ENCODE results near the gene ASB9.
"Not testable (repeated sequence)": the region's sequence is repeated elsewhere in the genome, so short reads cannot be mapped to it uniquely, and the experiment has no call there.

The ASB9 gene

DNA sequence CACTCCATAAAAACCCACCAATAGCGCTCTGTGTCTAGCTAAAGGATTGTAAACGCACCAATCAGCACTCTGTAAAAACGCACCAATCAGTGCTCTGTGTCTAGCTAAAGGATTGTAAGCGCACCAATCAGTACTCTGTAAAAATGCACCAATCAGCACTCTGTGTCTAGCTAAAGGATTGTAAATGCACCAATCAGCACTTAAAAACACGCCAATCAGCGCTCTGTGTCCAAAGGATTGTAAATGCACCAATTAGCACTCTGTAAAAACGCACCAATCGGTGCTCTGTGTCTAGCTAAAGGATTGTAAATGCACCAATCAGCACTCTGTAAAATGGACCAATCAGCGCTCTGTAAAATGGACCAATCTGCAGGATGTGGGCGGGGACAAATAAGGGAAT, 3.4 kb upstream of the ASB9 start:
- H3K4me3 Mint-ChIP-seq, H3K27me3 Mint-ChIP-seq, ATAC-seq, DNase-seq, H3K9me3 Mint-ChIP-seq, H3K4me1 Mint-ChIP-seq, H3K27ac Mint-ChIP-seq: not testable (repeated sequence)

DNA sequence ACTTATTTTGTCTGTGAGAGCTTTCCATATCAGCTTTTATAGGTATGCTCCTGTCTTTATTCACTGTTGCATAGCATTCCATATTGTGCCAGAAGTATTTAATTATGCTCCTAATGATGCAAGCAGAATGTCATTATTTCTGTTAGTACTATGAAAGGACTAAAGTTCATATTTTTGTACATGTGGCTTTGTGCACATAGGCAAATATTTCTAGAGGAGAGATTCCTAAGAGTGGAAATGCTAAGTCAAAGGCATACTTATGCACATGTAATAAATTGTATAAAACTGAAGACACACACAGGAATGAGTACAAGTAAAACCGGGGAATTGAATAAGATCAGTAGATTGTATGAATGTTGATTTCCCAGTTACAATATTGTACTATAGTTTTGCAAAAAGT, 1.9 kb upstream of the ASB9 start:
- no peak overlapping the region for H3K4me3 Mint-ChIP-seq
- peaks cover 10% of the 10 kb centered on the region for H3K4me1 Mint-ChIP-seq
- DNase-seq (no peak), ATAC-seq (no peak)
- no peak overlapping the region for H3K27ac Mint-ChIP-seq
- H3K9me3 Mint-ChIP-seq, result no peaks in the 10 kb centered on the region
- H3K27me3 Mint-ChIP-seq, result no peaks in the 10 kb centered on the region

- Mint-ChIP-seq H3K27ac (no peak overlapping the region), H3K4me3 (no peak overlapping the region), H3K27me3 (no peaks in the 10 kb centered on the region), H3K4me1 (peaks cover 10% of the 10 kb centered on the region), H3K9me3 (no peaks in the 10 kb centered on the region)
- DNase-seq (no peak), ATAC-seq (no peak)
Observed at GRCh38 chrX:15269120-15269519, 763 bp downstream of the ASB9 start.

DNA sequence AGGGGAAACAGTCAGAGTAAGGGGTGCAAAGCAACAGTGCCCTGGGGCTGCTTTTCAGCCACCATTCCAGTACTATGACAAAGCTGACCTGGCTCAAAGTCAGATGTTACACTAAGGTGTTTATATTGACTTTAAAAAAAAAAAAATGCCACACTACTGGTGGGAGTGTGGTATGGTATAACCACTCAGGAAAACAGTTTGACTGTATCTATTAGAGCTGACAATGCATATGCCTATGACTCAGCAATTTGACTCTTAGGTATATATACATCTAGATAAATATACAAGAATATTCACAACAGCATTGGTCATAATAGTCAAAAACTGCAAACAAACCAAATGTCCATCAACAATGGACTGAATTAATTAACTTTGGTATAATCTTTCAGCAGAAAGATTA, 15.0 kb downstream of the ASB9 start:
- Mint-ChIP-seq H3K27me3 (no peaks in the 10 kb centered on the region), H3K4me1 (no peaks in the 10 kb centered on the region), H3K9me3 (no peaks in the 10 kb centered on the region), H3K27ac (no peak overlapping the region), H3K4me3 (no peak overlapping the region)
- ATAC-seq (no peak), DNase-seq (no peak)

GRCh38 chrX:15245896-15246295, 24.0 kb downstream of the ASB9 start:
- Mint-ChIP-seq H3K27me3 (no peaks in the 10 kb centered on the region), H3K4me3 (no peak overlapping the region), H3K9me3 (no peaks in the 10 kb centered on the region), H3K4me1 (no peaks in the 10 kb centered on the region), H3K27ac (no peak overlapping the region)
- ATAC-seq (no peak), DNase-seq (no peak)

- DNase-seq (no peak), ATAC-seq (no peak)
- H3K4me3 Mint-ChIP-seq, result no peak overlapping the region
- H3K27me3 Mint-ChIP-seq, result no peaks in the 10 kb centered on the region
- H3K9me3 Mint-ChIP-seq, result no peaks in the 10 kb centered on the region
- H3K27ac Mint-ChIP-seq, result no peak overlapping the region
- H3K4me1 Mint-ChIP-seq, result no peaks in the 10 kb centered on the region
Observed at GRCh38 chrX:15244421-15244820, 25.5 kb downstream of the ASB9 start.

DNA sequence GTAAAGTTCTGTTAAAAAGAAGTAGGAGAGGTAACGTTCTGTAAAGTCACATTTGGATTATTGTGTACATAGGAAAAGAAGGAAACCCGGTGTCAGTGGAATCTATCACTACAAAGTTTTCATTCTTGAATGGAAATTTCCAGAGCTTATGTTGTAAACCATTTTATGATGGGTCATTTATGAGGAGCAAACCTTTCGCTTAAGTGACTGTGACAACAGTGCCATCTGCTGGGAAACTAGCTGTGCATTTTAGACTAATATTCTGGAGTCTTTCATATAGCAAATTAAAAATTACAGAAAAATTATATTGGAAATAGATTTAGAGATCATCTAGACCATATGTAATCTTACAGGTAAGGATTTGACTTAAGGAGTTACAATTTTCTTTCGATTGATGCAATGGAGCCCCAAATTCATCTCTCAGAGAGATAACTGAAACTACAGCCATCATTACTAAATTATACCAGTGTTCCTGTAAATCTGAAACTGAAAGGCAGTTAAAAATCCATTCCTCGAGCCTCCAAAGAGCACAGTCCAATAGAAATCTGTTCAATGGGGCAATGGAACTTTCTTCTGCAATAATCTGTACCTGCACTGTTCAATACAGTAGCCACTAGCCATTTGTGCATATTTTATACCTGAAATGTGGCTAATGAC, 26.9 kb downstream of the ASB9 start:
- H3K4me3 Mint-ChIP-seq, result no peak overlapping the region
- DNase-seq (peak; percentile 3 to 15), ATAC-seq (no peak)
- H3K9me3 Mint-ChIP-seq, result no peaks in the 10 kb centered on the region
- H3K27ac Mint-ChIP-seq, result no peak overlapping the region
- H3K4me1 Mint-ChIP-seq, result no peaks in the 10 kb centered on the region
- no peaks in the 10 kb centered on the region for H3K27me3 Mint-ChIP-seq

- DNase-seq (no peak), ATAC-seq (no peak)
- no peak overlapping the region for H3K27ac Mint-ChIP-seq
- no peak overlapping the region for H3K4me3 Mint-ChIP-seq
- no peaks in the 10 kb centered on the region for H3K9me3 Mint-ChIP-seq
- H3K4me1 Mint-ChIP-seq, result no peaks in the 10 kb centered on the region
- no peaks in the 10 kb centered on the region for H3K27me3 Mint-ChIP-seq
Observed at GRCh38 chrX:15241301-15241700, 28.6 kb downstream of the ASB9 start.

DNA sequence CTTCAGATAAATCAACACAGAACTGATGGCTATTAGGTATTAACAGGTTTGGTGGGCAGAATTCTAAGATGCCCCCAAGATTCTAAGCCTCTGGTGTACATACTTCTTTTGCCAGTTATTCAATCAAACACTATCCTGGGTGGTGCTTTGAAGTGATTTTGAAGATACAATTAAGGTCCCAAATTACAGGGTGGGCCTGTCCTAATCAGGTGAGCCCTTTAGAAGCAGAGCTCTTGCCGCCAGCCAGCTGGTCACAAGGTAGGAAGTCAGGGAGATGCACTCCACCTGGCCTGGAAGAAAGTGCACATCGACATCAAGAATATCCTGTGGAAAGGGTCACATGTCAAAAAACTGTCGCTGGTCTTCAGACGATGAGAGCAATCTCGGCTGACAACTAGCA, 29.5 kb downstream of the ASB9 start:
- Mint-ChIP-seq H3K4me3 (no peak overlapping the region), H3K9me3 (no peaks in the 10 kb centered on the region), H3K27ac (no peak overlapping the region), H3K4me1 (no peaks in the 10 kb centered on the region), H3K27me3 (no peaks in the 10 kb centered on the region)
- no peak for ATAC-seq
- no peak for DNase-seq

GRCh38 chrX:15236146-15236545, 33.7 kb downstream of the ASB9 start:
- DNase-seq (no peak), ATAC-seq (no peak)
- no peak overlapping the region for H3K4me3 Mint-ChIP-seq
- no peak overlapping the region for H3K27ac Mint-ChIP-seq
- H3K27me3 Mint-ChIP-seq, result no peaks in the 10 kb centered on the region
- H3K9me3 Mint-ChIP-seq, result no peaks in the 10 kb centered on the region
- no peaks in the 10 kb centered on the region for H3K4me1 Mint-ChIP-seq

GRCh38 chrX:15235001-15235400, 34.9 kb downstream of the ASB9 start:
- Mint-ChIP-seq H3K4me1 (no peaks in the 10 kb centered on the region), H3K9me3 (no peaks in the 10 kb centered on the region), H3K4me3 (no peak overlapping the region), H3K27ac (peak overlapping the region in 1 of 2 donors; percentile 72), H3K27me3 (no peaks in the 10 kb centered on the region)
- DNase-seq (no peak), ATAC-seq (no peak)

DNA sequence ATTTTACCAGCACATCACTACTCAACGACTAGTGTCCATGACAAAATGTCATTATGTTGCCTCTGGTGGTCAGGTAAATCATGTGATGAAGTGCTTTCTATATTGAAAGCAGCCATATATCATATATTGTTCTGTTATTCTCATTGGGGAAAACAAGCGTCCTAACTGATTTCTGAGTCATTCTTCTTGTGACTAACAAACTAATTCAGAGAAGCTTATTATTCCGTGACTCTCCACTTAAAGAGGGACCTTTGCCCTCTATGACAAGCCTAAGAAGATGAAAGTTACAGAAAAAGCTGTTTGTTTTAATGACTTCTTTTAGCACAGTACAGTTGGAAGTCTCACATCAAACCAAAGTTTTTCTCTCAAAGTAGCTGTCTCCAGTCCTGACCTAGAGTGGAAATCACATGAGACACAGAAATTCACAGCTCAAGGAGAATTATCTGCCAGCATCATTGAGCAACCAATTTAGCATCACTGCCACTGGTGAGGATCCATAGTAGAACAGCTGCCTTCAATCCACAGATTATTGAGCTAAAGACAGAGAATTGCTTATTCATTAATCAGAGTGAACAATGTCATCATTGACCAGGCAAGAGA, 36.4 kb downstream of the ASB9 start:
- Mint-ChIP-seq H3K4me3 (no peak overlapping the region), H3K27me3 (no peaks in the 10 kb centered on the region)
- ATAC-seq, result no peak

GRCh38 chrX:15224747-15225146, 45.1 kb downstream of the ASB9 start:
- Mint-ChIP-seq H3K27ac (no peak overlapping the region), H3K4me3 (no peak overlapping the region), H3K27me3 (no peaks in the 10 kb centered on the region), H3K4me1 (no peaks in the 10 kb centered on the region), H3K9me3 (no peaks in the 10 kb centered on the region)
- ATAC-seq (no peak), DNase-seq (no peak)

More for the DNA sequence above, 36.4 kb downstream of the ASB9 start:
- no peak for DNase-seq
- Mint-ChIP-seq H3K9me3 (no peaks in the 10 kb centered on the region), H3K27ac (peak overlapping the region in 1 of 2 donors; percentile 58), H3K4me1 (no peaks in the 10 kb centered on the region)

- no peaks in the 10 kb centered on the region for H3K4me1 Mint-ChIP-seq
- no peaks in the 10 kb centered on the region for H3K9me3 Mint-ChIP-seq
- no peak overlapping the region for H3K4me3 Mint-ChIP-seq
- ATAC-seq (no peak), DNase-seq (no peak)
- no peaks in the 10 kb centered on the region for H3K27me3 Mint-ChIP-seq
- H3K27ac Mint-ChIP-seq, result no peak overlapping the region
Observed at GRCh38 chrX:15221321-15221720, 48.6 kb downstream of the ASB9 start.

- Mint-ChIP-seq H3K4me1 (no peaks in the 10 kb centered on the region), H3K9me3 (no peaks in the 10 kb centered on the region), H3K27me3 (no peaks in the 10 kb centered on the region), H3K4me3 (no peak overlapping the region), H3K27ac (no peak overlapping the region)
- DNase-seq (no peak), ATAC-seq (no peak)
Observed at GRCh38 chrX:15217161-15217560, 52.7 kb downstream of the ASB9 start.

DNA sequence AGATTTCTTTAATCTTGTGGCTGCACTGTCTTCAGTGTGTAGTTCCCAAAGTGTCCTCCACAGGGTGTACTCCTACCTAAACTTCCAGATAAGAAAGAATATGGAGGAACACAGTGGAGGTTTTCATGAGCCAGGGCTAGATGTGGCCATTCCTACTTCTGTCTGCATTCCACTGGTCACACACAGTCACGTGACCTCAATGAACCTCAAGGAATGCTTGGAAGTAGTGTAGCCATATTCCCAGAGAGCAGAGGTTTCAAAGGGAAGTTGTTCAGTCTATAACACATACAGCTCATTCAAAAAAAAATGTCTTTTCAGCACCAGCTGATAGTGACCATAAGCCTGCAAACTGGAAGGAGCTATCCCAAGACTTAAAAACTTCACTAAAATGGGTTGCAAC, 53.6 kb downstream of the ASB9 start:
- DNase-seq, result no peak
- Mint-ChIP-seq H3K27me3 (no peaks in the 10 kb centered on the region), H3K27ac (no peak overlapping the region), H3K4me3 (no peak overlapping the region), H3K9me3 (no peaks in the 10 kb centered on the region), H3K4me1 (no peaks in the 10 kb centered on the region)
- no peak for ATAC-seq

DNA sequence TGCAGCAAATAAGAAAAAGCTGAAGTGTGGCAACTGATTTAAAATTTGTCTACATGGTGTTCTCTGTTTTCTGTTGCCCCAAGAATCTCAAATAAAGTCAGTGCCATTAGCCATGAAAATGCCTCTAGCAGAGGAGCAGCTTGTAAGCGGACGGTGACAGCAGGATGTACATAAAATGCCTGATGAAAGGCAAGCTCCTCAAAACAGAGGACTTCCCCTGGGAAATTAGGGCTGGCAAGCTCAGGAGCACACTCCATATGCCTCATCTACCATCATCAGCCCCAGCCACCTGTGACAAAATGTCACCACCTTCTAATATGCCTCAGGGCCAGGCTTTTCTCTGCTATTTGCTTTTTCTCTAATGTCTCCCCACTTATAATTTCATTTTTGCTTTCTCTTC, 54.5 kb downstream of the ASB9 start:
- no peak for ATAC-seq
- H3K27ac Mint-ChIP-seq, result no peak overlapping the region

More for the DNA sequence above, 54.5 kb downstream of the ASB9 start:
- Mint-ChIP-seq H3K4me1 (no peaks in the 10 kb centered on the region), H3K4me3 (no peak overlapping the region), H3K27me3 (no peaks in the 10 kb centered on the region), H3K9me3 (no peaks in the 10 kb centered on the region)
- no peak for DNase-seq

Measured in stimulated activated naive CD8-positive, alpha-beta T cell treated with anti-CD3 and anti-CD28 coated beads, Interleukin-15, amount 100 ng/mL, for 72 hours (primary cell).